Measurements from ENCODE around the gene PTCRA.

GRCh38 chr6:42891199-42891722, 24.6 kb upstream of the PTCRA start:
- TF ChIP-seq CTCF (IDR thresholded peaks at IDR 0.05), result no peak
- no peak for TF ChIP-seq POLR2A (IDR thresholded peaks at IDR 0.05)
